NCI-H510A (cell line): ENCODE data around the gene OBSCN.
A peak's percentile ranks its signal among the peaks of the same experiment; 100 is the strongest.

Source experiments
- DNase-seq: peaks from one replicate; lab custom pipeline; 2025; lab: John Stamatoyannopoulos, UW

Gene OBSCN

GRCh38 chr1:228207851-228208821, at the start of gene OBSCN:
Gene OBSCN, plus strand, starts transcription at chr1:228208044. Its CDS starts 3,740 bp downstream, at chr1:228211784.
- DNase-seq = no peak

GRCh38 chr1:228158151-228159007, 49.5 kb upstream of the OBSCN start:
- DNase-seq = no peak

DNA sequence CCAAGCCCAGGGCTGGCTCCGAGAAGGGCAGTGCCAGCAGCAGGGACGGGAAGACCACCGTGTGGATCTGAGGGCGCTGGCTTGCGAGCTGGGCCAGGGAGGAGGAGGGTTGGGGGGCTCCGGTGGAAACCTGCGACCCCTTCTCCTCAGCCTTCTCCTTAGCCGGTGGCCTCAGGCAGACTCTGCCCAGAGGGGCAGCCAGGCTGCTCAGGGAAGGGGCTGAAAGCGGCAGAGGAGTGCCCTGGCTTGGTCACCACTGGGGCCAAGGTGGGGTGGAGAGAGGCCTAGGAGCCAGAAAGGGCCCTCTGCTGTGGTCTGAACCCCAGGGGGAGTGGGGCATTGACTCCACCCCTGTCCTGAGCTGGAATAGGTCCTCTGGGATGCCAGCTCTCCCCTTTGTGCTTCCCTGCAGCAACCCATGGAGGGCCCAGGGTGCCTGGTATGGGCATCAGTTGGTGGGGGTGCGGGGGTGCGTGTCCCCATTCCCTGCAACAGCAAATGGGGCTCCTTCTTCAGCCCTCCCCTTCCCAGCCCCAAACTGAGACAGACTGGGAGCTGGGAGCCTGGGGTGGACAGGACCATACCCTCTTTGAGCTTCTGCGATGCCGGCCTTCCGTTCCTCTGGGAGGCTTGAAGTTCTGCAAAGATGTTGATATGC, 48.7 kb upstream of the OBSCN start:
- DNase-seq = no peak

DNA sequence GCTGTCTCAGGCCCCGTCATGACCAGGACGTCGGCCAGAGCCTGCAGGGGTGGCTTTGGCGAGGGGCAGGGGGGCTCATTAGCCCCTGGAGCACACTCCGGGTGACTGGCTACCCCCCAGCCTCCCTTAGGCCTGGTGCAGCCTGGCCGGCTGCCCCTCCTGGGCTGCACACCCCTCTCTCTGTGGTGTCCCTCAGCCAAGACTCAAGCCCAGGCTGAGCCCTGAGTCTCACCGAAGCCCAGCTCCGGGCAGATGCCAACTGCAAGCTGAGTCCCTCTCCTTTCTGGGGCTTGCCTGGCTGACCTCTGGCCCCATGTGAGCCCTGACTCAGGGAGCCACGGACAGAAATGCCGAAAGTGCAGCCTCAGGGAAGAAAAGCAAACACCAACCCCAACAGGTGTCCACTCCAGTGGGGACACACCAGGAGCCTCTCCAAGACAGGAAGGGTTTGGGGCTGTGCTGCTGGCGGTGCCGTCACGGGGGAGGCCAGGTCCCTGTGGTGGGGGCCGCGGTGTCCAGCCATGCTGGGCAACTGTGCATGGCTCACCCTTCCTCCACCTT, 47.6 kb upstream of the OBSCN start:
- DNase-seq = no peak

DNA sequence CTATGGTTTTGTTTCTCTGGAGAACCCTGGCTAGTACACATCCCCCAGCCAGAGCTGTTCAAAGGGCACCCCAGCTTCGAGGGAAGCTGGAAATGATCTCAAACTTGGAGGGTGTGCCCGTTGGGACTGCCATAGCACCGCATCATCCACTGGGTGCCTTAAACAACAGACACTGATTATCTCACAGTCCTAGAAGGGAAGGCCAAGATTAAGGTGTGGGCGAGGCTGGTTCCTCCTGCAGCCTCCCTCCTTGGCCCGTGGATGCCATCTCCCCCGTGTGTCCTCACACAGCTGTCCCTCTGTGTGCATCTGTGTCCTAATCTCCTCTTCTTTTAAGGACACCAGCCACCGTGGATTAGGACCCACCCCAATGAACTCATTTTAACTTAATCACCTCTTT, 46.5 kb upstream of the OBSCN start:
- no peak for DNase-seq

DNA sequence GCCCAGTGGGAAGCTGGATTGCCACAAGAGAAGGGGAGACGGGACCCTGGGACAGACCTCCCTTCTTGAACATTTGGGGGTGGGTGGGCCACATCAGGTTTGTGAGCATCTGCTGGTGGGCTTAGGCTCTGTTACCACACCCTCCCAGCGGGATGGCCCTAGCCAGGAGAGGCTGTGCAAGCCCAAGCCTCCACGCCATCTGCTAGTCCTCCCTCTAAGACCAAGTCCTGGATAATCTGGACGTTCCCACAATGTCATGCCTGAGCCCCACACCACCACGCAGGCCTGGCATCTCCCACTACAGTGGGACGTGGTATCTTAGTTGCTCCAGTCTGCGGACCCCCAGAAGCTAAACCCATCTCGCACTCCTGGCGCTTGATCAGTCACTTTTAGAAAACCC, 46.0 kb upstream of the OBSCN start:
- DNase-seq = no peak

DNA sequence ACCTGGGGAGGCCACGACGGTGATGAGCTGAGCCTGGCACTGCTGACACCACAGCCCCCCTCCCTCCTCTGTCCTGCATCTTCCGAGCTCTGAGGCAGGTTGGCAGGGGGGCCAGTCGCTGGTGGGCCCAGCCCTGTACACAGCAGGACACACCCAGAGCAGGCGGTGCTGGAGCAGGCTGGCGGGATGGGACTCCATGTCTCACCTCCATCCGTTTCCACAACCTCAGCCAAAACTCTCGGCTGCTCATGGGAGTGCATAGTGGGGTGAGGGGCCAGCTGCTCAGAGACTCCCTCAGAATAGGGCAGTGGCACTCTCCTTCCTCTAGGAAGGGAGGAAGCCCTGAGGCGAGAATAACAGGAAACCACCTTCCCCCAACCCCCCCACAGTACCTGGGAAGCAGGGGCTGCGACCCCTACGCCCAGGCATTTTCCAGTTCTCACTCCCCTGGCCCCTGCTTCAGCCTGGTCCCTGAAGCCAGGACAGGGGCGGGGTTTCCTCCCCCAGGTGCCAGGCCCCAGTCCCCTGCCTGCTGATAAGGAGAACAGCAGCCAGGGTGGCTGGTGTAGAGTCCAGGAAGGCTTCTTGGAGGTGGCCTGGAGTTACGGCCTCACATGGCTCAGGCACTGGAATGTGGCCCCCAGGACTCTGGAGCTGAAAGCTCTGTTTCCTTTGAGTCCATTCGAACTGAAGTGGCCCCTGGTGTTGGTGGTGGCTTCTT, 45.4 kb upstream of the OBSCN start:
- no peak for DNase-seq

DNA sequence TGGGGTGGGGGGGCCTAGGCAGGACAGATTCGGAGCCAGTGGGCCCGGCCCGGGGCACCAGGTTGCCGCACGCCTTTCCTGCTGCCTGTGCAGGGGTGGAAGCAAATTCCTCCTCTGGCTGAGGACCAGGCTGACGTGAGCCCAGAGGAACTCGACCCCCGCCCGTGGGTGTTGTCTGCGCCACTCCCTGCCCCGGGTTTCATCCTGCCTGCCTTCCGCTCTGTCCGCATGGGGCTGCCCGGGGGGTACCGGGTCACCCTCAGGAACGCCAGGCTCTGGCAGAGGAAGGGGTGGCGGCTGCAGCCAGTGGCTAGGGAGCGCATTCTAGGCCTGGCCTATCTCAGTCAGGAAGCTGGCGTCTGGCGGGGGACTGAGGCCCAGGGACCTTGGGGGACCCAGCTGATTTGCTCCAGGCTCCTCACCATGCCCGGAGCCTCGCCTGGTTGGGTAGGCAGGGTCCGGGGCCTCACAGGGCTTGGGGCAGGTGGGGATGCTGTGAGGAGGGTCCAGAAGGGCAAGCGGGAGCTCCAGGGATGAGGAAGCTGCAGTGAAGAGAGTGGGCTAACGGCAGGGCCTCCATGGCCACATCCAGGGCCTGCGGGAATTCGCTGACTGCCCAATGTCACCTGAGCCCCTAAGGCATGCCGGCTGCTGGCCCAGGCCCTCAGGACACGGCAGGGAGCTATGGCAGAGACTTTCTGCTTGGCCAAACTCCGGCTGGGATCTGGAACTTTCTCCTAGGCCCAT, 44.7 kb upstream of the OBSCN start:
- DNase-seq = no peak

DNA sequence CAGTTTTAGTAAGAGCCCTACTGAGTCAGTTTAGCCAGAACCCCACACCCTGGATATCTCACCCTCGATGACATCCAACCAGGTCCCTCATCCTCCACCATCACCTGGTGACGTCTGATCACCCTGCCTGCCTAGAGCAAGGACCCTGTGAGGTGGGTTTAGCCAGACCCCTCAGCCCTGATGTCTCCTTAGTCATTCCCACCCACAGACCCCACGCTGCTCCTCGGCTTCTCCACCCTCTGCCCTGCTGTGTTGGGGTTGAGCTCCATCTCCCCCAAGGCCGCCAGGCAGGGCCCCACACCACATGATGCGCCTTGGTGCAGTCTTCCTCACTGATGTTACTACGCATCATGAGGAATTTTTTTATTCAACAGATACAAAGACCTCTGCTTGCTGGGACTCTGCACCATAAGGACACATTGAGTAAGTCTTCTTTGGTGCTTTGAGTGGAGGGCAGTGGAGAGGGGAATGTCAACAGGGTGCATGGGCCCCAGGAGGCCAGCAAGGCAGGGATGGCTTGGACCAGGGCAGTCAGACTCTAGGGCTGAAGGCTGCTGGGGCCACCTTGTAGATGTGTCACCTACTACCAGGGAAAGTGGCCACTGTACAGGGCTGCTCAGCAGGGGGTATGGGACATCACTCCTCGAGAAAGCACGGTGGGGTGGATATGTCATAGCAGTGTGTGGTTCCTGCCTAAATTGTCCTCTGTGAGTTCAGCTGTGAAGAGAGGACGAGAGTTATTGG, 43.9 kb upstream of the OBSCN start:
- DNase-seq = no peak

DNA sequence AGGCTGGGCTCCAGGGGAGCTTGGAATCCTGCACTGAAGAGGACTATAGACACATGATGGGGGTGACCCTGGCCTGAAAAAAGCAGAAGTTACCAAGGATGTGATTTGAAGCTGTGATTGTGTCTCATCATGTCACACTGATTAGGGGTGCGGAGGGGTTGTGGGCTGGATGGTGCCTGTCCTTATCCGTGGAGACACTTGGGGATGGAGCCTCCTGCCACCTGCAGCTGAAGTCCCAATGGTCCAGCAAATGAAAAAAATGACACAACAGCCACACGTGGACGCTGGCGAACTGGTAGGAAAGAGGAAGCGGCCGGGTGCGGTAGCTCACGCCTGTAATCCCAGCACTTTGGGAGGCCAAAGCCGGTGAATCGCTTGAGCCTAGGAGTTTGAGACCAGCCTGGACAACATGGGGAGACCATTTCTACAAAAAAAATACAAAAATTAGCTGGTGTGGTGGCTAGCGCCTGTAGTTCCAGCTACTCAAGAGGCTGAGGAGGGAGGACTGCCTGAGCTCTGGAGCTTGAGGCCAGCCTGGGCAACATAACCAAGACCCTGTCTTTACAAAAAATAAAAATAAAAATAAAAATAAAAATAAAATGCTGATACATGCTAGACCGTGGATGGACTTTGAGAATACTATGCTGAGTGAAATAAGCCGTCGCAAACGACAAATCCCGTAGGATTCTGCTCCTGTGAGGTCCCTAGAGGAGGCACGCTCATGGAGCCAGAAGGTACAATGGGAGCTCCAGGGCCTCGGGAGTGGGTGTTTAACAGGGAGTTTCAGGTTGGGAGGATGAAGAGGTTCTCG, 43.1 kb upstream of the OBSCN start:
- DNase-seq = no peak

GRCh38 chr1:228165372-228166169, 42.3 kb upstream of the OBSCN start, which contains the start of gene IBA57:
Gene IBA57, plus strand, starts transcription at chr1:228165804. Its CDS starts 13 bp downstream, at chr1:228165817.
- DNase-seq = peak; percentile 91

GRCh38 chr1:228166170-228166936, 41.5 kb upstream of the OBSCN start:
- DNase-seq = peak; percentile 21

DNA sequence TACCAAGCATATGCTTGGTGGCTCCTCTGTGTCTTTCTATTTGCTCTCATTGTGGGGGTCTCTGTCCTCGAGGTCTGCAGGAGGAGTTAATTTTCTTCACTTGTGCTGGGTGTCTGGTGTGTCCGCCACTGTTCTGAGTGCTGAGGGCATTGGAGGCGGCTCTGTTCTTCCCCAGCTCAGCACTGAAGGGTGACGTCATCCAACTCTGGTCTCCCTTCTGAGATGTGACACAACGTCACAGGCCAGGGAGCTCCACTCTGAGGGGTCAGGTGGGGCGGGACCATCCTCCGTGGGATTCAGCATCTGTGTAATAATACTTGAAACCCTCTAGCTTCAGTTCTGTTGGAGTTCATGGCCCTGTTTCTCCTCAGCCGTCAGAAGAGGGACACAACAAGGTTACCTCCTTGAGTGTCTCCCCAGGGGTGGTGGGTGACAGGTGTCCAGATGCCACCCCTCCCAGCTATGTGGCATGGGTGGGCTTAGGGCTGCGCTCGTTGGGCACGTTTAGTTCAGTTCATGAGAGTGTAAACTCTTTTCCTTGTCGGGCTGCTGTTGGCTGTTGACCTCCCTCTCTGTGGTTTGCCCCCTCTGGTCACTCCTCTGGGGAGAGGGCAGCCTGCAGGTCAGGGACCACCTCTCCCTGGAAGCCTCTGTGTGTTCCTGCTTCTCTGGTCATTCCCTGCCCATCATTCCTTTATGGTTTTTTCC, 39.1 kb upstream of the OBSCN start:
- no peak for DNase-seq

- DNase-seq = no peak
Measured at GRCh38 chr1:228169345-228169744, 38.5 kb upstream of the OBSCN start.

- no peak for DNase-seq
Measured at GRCh38 chr1:228170666-228171065, 37.2 kb upstream of the OBSCN start.

DNA sequence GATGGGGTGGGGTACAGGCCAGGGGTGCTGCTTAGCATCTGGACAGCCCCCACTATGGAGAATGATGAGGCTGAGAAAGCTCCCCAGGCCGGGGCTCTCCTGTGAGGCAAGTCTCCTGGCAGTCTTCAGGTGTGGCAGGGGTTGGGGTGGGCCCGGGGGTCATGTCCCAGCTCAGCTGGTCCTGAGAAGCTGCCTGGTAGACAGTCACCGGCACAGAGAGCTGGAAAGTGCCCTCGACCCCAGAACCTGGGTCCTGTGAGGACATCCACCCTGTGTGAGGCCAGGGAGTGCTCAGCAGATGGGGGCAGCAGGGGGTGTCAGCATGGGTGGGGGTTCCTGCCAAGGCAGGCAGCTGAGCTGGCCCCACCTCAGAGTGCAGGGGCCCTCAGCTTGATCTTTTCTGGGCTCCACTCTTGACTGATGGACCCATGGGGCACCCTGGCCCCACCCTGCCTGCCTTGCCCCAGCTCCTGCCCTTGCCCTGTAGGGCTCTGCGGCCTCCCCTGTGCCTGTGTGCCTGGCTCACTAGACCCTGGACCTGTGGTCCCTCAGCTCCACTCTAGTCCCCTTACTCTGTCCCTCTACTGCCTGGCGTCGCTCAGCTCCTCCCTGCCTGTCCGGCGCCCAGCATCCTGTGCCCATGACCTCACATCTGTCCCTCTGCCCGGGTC, 36.5 kb upstream of the OBSCN start:
- no peak for DNase-seq
